H1 (cell line): ENCODE results near the gene THEM5. TPM values are rescaled to one million over a fixed set of nuclear protein-coding genes. Genes with fewer than 3 reads are reported as not detected.

Experiments
- CTCF ChIA-PET: fragments of 300-600 bp; sonication (Branson Sonifier 250); formaldehyde crosslinking; loops from one replicate; lab custom pipeline; 2021; ENCODE audit not compliant: partially characterized antibody; lab: Charles Lee
- POLR2A ChIA-PET: fragments of 300-600 bp; sonication (Branson Sonifier 250); formaldehyde crosslinking; loops from one replicate; lab custom pipeline; 2021; ENCODE audit warnings: inconsistent platforms; ENCODE audit not compliant: partially characterized antibody; lab: Charles Lee
- DNase-seq, 2 experiments: peaks; one replicate each; pipeline versions ENCODE4 v3.0.0 to v3.0.0-alpha.2; 2010 to 2022; ENCODE audit warnings: low spot score in 2 of 2, low read depth in 1 of 2, mixed read lengths in 1 of 2
- FAIRE-seq: peaks from 2 replicates; lab custom pipeline; 2011; peaks lifted over from hg19 to GRCh38; lab: Jason Lieb, UNC
- H2AFZ ChIP-seq: 2 replicates; pipeline ENCODE4 v1.8.1; 2012; ENCODE audit warnings: low read length, inconsistent platforms
- H2AK5ac ChIP-seq: 2 replicates; pipeline ENCODE4 v1.6.1; 2013; ENCODE audit warnings: low read depth, low read length
- H2BK120ac ChIP-seq: replicated peaks from 2 replicates; pipeline ENCODE3; 2013; ENCODE audit warnings: low read depth, low read length, inconsistent platforms
- H2BK12ac ChIP-seq: 2 replicates; pipeline ENCODE4 v1.6.1; 2013; ENCODE audit warnings: low read depth, low read length
- H2BK15ac ChIP-seq: 2 replicates; pipeline ENCODE4 v1.6.1; 2013; ENCODE audit warnings: low read length
- H2BK20ac ChIP-seq: 2 replicates; pipeline ENCODE4 v1.6.1; 2013; ENCODE audit warnings: low read length
- H2BK5ac ChIP-seq: 2 replicates; pipeline ENCODE4 v1.6.1; 2013; ENCODE audit warnings: low read depth, low read length
- H3K14ac ChIP-seq: 2 replicates; pipeline ENCODE4 v1.6.1; 2013; ENCODE audit warnings: inconsistent platforms; ENCODE audit not compliant: insufficient read length
- H3K18ac ChIP-seq: 2 replicates; pipeline ENCODE4 v1.6.1; 2013; ENCODE audit warnings: low read length; ENCODE audit errors: extremely low read depth
- H3K23ac ChIP-seq: 2 replicates; pipeline ENCODE4 v1.6.1; 2013; ENCODE audit warnings: inconsistent platforms; ENCODE audit not compliant: insufficient read length
- H3K23me2 ChIP-seq: 2 replicates; pipeline ENCODE4 v1.6.1; 2013; ENCODE audit warnings: low read depth, low read length
- H3K27ac ChIP-seq: 2 replicates; pipeline ENCODE4 v1.6.1; 2011; ENCODE audit warnings: low read depth, low read length, inconsistent platforms
- H3K27me3 ChIP-seq, 4 experiments: replicated peaks in 1 of 4; 1 replicate in 1 of 4; 2 replicates in 3 of 4; pipeline versions ENCODE4 v1.6.1 to v1.8.1; 2011 to 2013; ENCODE audit warnings: low read length in 3 of 4, mild to moderate bottlenecking in 3 of 4, inconsistent platforms in 2 of 4, mixed read lengths in 2 of 4, moderate library complexity in 1 of 4; ENCODE audit not compliant: control insufficient read depth in 3 of 4, insufficient read depth in 3 of 4; ENCODE audit errors: extremely low read depth in 1 of 4
- H3K36me3 ChIP-seq, 4 experiments: 2 replicates each; pipeline versions ENCODE4 v1.6.1 to v1.8.1; 2011 to 2013; ENCODE audit warnings: mild to moderate bottlenecking in 4 of 4, low read length in 3 of 4, moderate library complexity in 2 of 4, control low read depth in 1 of 4, inconsistent platforms in 1 of 4; ENCODE audit not compliant: insufficient read depth in 4 of 4, control insufficient read depth in 2 of 4
- H3K4ac ChIP-seq: replicated peaks from 2 replicates; pipeline ENCODE3; 2013; ENCODE audit warnings: low read length, low read depth, mixed read lengths, inconsistent platforms; ENCODE audit not compliant: insufficient read length
- H3K4me1 ChIP-seq, 4 experiments: replicated peaks in 1 of 4; 1 replicate in 1 of 4; 2 replicates in 3 of 4; pipeline versions ENCODE4 v1.6.1 to v1.8.1; 2011 to 2013; ENCODE audit warnings: low read length in 3 of 4, inconsistent platforms in 2 of 4, mixed read lengths in 1 of 4; ENCODE audit not compliant: insufficient read depth in 4 of 4, control insufficient read depth in 3 of 4
- H3K4me2 ChIP-seq, 2 experiments: 2 replicates each; pipeline versions ENCODE4 v1.6.1 to v1.8.1; 2011 to 2013; ENCODE audit warnings: low read depth in 2 of 2, low read length in 2 of 2, control low read depth in 1 of 2, inconsistent platforms in 1 of 2, mild to moderate bottlenecking in 1 of 2; ENCODE audit not compliant: insufficient read depth in 1 of 2
- H3K4me3 ChIP-seq, 4 experiments: fragments of 200-600, 300-600 bp in 1 of 4; sonication (generic), shearing (Covaris generic), sonication (Bioruptor Twin) in 1 of 4; 2 replicates each; pipeline versions ENCODE4 v1.5.1 to v1.8.1; 2011 to 2016; ENCODE audit warnings: low read length in 4 of 4, low read depth in 3 of 4, control low read depth in 2 of 4, inconsistent platforms in 2 of 4, mild to moderate bottlenecking in 2 of 4, mixed read lengths in 1 of 4, moderate library complexity in 1 of 4; ENCODE audit not compliant: insufficient read depth in 2 of 4; ENCODE audit errors: extremely low read depth in 1 of 4
- H3K56ac ChIP-seq: replicated peaks from 2 replicates; pipeline ENCODE3; 2013; ENCODE audit warnings: low read depth, mild to moderate bottlenecking, mixed read lengths, low read length, inconsistent platforms; ENCODE audit not compliant: insufficient read length
- H3K79me1 ChIP-seq: 2 replicates; pipeline ENCODE4 v1.6.1; 2013; ENCODE audit warnings: low read depth, low read length, control low read depth
- H3K79me2 ChIP-seq, 2 experiments: 2 replicates each; pipeline versions ENCODE4 v1.6.1 to v1.8.1; 2012 to 2013; ENCODE audit warnings: low read length in 2 of 2, mild to moderate bottlenecking in 2 of 2, inconsistent platforms in 1 of 2; ENCODE audit not compliant: insufficient read depth in 2 of 2, control insufficient read depth in 1 of 2
- H3K9ac ChIP-seq, 4 experiments: replicated peaks in 1 of 4; 1 replicate in 1 of 4; 2 replicates in 3 of 4; pipeline versions ENCODE4 v1.6.1 to v1.8.1; 2011 to 2013; ENCODE audit warnings: low read depth in 3 of 4, low read length in 3 of 4, control low read depth in 2 of 4, mild to moderate bottlenecking in 2 of 4, moderate library complexity in 2 of 4, inconsistent platforms in 1 of 4; ENCODE audit errors: extremely low read depth in 1 of 4
- H3K9me3 ChIP-seq, 2 experiments: 2 replicates each; pipeline versions ENCODE4 v1.6.1 to v1.8.1; 2012 to 2013; ENCODE audit warnings: mild to moderate bottlenecking in 2 of 2, moderate library complexity in 2 of 2, control low read depth in 1 of 2, inconsistent platforms in 1 of 2, low read depth in 1 of 2, low read length in 1 of 2, mixed read lengths in 1 of 2; ENCODE audit not compliant: insufficient read depth in 2 of 2
- H4K20me1 ChIP-seq, 2 experiments: replicated peaks in 1 of 2; 2 replicates each; pipeline versions ENCODE3 to v1.8.1; 2011 to 2013; ENCODE audit warnings: inconsistent platforms in 2 of 2, low read length in 2 of 2, mild to moderate bottlenecking in 1 of 2; ENCODE audit not compliant: insufficient read depth in 2 of 2, control insufficient read depth in 1 of 2
- H4K5ac ChIP-seq: 2 replicates; pipeline ENCODE4 v1.6.1; 2013; ENCODE audit warnings: low read length, low read depth, mixed read lengths, inconsistent platforms; ENCODE audit not compliant: insufficient read length
- H4K8ac ChIP-seq: 2 replicates; pipeline ENCODE4 v1.8.0; 2013; ENCODE audit warnings: mild to moderate bottlenecking, moderate library complexity, low read length, inconsistent platforms; ENCODE audit not compliant: insufficient read depth; ENCODE audit errors: extremely low read depth
- H4K91ac ChIP-seq: replicated peaks from 2 replicates; pipeline ENCODE3; 2013; ENCODE audit warnings: low read length, mixed read lengths, inconsistent platforms; ENCODE audit not compliant: insufficient read length
- BACH1 ChIP-seq: IDR thresholded peaks from 2 replicates; pipeline ENCODE4 v1.6.1; 2012; ENCODE audit warnings: low read length, improper control_type of control experiment
- CHD2 ChIP-seq: IDR thresholded peaks from 2 replicates; pipeline ENCODE4 v1.6.1; 2012; ENCODE audit warnings: low read length, improper control_type of control experiment
- FOSL1 ChIP-seq: IDR thresholded peaks from 2 replicates; pipeline ENCODE4 v1.6.1; 2011; ENCODE audit warnings: mild to moderate bottlenecking, low read depth, low read length, moderate library complexity; ENCODE audit not compliant: insufficient read depth
- JUND ChIP-seq: IDR thresholded peaks from 2 replicates; pipeline ENCODE4 v1.6.1; 2011; ENCODE audit warnings: mild to moderate bottlenecking, improper control_type of control experiment, low read length
- PHF8 ChIP-seq: fragments of 200-600 bp; sonication (generic); conservative IDR thresholded peaks from 2 replicates; pipeline ENCODE4 v1.7.1; 2012; ENCODE audit warnings: low read depth, mild to moderate bottlenecking, inconsistent platforms, low read length, moderate library complexity
- POU5F1 ChIP-seq: IDR thresholded peaks from 2 replicates; pipeline ENCODE4 v1.6.1; 2011; ENCODE audit warnings: low read depth, mild to moderate bottlenecking, low read length, moderate library complexity
- RFX5 ChIP-seq: IDR thresholded peaks from 2 replicates; pipeline ENCODE4 v1.6.1; 2011; ENCODE audit warnings: low read depth, low read length, improper control_type of control experiment, borderline replicate concordance
- SP4 ChIP-seq: IDR thresholded peaks from 2 replicates; pipeline ENCODE4 v1.6.1; 2012; ENCODE audit warnings: low read length, inconsistent platforms
- TCF12 ChIP-seq: IDR thresholded peaks from 2 replicates; pipeline ENCODE4 v1.6.1; 2011; ENCODE audit warnings: low read depth, mild to moderate bottlenecking, low read length
- TEAD4 ChIP-seq: IDR thresholded peaks from 2 replicates; pipeline ENCODE4 v1.6.1; 2012; ENCODE audit warnings: low read depth, low read length, inconsistent platforms, mixed read lengths
- WGBS, 2 experiments: shearing (Covaris generic) in 1 of 2; methylation state at CpG; one replicate each; pipeline versions ENCODE4 v1.1.6 to v1.1.7; 2013 to 2015; ENCODE audit warnings: low lambda C conversion rate in 2 of 2, mixed read lengths in 2 of 2, inconsistent platforms in 1 of 2, low coverage in 1 of 2, missing lambda C conversion rate in 1 of 2; ENCODE audit not compliant: insufficient replicate concordance in 2 of 2, insufficient coverage in 1 of 2, insufficient read length in 1 of 2; ENCODE audit errors: extremely low coverage in 1 of 2, missing lambda C conversion rate in 1 of 2; 5-methylcytosine and 5-hydroxymethylcytosine counted together
- polyA plus RNA-seq, 7 experiments: library from polyadenylated mRNA; depleted of rRNA in 3 of 7; stranded (reverse) in 5 of 7; unstranded in 2 of 7; fragments of >200 nt in 5 of 7; fragments of 200-250 nt in 2 of 7; gene quantifications; 1 replicate in 5 of 7; 2 replicates in 1 of 7; 4 replicates in 1 of 7; pipeline versions ENCODE4 v1.2.1 to v1.2.3, GENCODE V29; 2011 to 2013; ENCODE audit warnings: missing spikeins in 2 of 7, mixed read lengths in 2 of 7
- total RNA-seq: library from RNA; stranded (reverse); fragmentation: NEBNext Ultra II Directional; extraction: Animal tissue kit (Norgen Biotek cat#: 25700); gene quantifications from 2 replicates; pipeline ENCODE4 v1.2.1, GENCODE V29; 2021
- TF ChIP-seq, protein P1 (sequence below), 3 experiments: IDR thresholded peaks; 1 replicate in 2 of 3; 2 replicates in 1 of 3; pipeline versions ENCODE4 v1.5.1 to v1.6.1; 2011; ENCODE audit warnings: low read length in 3 of 3, mild to moderate bottlenecking in 3 of 3, inconsistent platforms in 2 of 3, low read depth in 1 of 3, moderate library complexity in 1 of 3; ENCODE audit not compliant: insufficient read depth in 1 of 3; ENCODE audit errors: control extremely low read depth in 1 of 3

Gene THEM5
- total and polyA plus RNA-seq, 2 of the 8 experiments (the other 6 are each of a cell fraction or from before 2014, with no cell fraction given): not detected

DNA sequence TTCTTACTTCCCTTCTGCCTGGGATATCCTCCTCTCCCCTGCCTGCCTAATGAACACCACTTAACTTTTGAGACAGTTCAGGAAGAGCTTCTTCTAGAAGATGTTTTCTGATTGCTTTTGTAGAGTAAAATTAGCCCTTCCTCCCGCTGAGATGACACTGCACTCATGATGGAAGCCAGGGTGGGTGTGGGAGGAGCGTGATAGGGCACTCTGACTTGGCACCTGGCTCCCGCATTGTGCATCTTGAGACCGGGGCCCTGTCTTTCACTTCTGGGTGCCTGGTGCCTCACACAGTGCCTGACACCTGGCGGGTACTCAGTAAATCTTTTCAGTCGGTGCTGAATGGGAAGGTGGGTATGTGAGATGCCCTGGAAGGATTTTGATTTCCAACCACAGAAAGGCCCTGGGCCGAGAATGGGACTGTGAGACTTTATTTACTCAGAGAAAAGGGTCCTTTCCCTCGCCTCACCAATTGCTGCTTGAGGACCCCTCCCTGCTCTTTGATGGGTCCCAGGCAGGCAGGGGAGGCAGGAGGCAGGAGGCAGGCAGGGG is 6.8 kb downstream of the THEM5 start:
- H3K14ac ChIP-seq: no peak overlapping the region
- H3K27ac ChIP-seq: no peak overlapping the region
- 0 out of 2 replicates have a peak, but pooled peaks cover 4% of the 10 kb centered on the region for H3K23me2 ChIP-seq
- H2BK15ac ChIP-seq: 0 out of 2 replicates have a peak overlapping the region, but pooled peaks have one; percentile 88
- no peak for FAIRE-seq
- peaks cover 6 to 11% (median 7%) of the 10 kb centered on the region in 4 experiments for H3K4me1 ChIP-seq
- H4K8ac ChIP-seq: no peak overlapping the region
- H3K36me3 ChIP-seq: no peaks in the 10 kb centered on the region
- no peak overlapping the region; a peak in 1 of 7 replicates for H3K9ac ChIP-seq
- no peaks in the 10 kb centered on the region for H4K20me1 ChIP-seq
- no peak overlapping the region for H3K4me3 ChIP-seq
- DNase-seq: no peak
- H2BK5ac ChIP-seq: no peak overlapping the region; the same call in 1 of the 2 replicates
- H2AFZ ChIP-seq: no peak overlapping the region
- ChIA-PET CTCF (interaction anchor here (0.6 to 1.3 kb wide), 7 partner anchors 10 to 408 kb away, joined by 3 to 7 read pairs (median 3); no protein-coding TSS in a partner anchor), POLR2A (interaction anchor here (1.3 kb wide), 1 partner anchor 12 kb away, joined by 4 read pairs; no protein-coding TSS in a partner anchor)
- H3K23ac ChIP-seq: no peak overlapping the region
- no peak overlapping the region for H3K18ac ChIP-seq
- H3K56ac ChIP-seq: no peak overlapping the region
- H2BK12ac ChIP-seq: no peak overlapping the region
- H3K79me2 ChIP-seq: no peaks in the 10 kb centered on the region
- no peak overlapping the region for H2BK120ac ChIP-seq
- no peaks in the 10 kb centered on the region for H3K9me3 ChIP-seq
- 0 out of 4 replicates have a peak overlapping the region, but pooled peaks have one; percentile 11 to 30 for H3K4me2 ChIP-seq
- H4K5ac ChIP-seq: no peak overlapping the region
- H2BK20ac ChIP-seq: peak overlapping the region; percentile 72; the same call in 1 of the 2 replicates
- no peak overlapping the region for H4K91ac ChIP-seq
- no peaks in the 10 kb centered on the region for H3K79me1 ChIP-seq
- peak overlapping the region; percentile 48 for H3K4ac ChIP-seq
- H2AK5ac ChIP-seq: no peak overlapping the region
- no peaks in the 10 kb centered on the region for H3K27me3 ChIP-seq
- 75% methylated on average over 8 of the region's 8 CpGs; no CpG with 5 or more reads in 1 of the 2 experiments for WGBS, 2 experiments
- TF ChIP-seq BACH1 (no peak), SP4 (no peak), FOSL1 (no peak), CHD2 (no peak), POU5F1 (no peak), JUND (no peak), TEAD4 (no peak), RFX5 (no peak), TCF12 (no peak), PHF8 (no peak)
- TF ChIP-seq, protein P1, sequence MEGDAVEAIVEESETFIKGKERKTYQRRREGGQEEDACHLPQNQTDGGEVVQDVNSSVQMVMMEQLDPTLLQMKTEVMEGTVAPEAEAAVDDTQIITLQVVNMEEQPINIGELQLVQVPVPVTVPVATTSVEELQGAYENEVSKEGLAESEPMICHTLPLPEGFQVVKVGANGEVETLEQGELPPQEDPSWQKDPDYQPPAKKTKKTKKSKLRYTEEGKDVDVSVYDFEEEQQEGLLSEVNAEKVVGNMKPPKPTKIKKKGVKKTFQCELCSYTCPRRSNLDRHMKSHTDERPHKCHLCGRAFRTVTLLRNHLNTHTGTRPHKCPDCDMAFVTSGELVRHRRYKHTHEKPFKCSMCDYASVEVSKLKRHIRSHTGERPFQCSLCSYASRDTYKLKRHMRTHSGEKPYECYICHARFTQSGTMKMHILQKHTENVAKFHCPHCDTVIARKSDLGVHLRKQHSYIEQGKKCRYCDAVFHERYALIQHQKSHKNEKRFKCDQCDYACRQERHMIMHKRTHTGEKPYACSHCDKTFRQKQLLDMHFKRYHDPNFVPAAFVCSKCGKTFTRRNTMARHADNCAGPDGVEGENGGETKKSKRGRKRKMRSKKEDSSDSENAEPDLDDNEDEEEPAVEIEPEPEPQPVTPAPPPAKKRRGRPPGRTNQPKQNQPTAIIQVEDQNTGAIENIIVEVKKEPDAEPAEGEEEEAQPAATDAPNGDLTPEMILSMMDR (IDR thresholded peaks at IDR 0.05; ENCODE audit: control extremely low read depth in 1 of 3, insufficient read depth in 1 of 3, low read depth in 1 of 3, low read length in 3 of 3): no peak
